Brain pericyte (primary cell): ENCODE data around the gene CACNA2D2.

Experiments
- DNase-seq: peaks from one replicate; pipeline ENCODE4 v3.0.0-alpha.2; 2012; ENCODE audit warnings: low read depth, low spot score

Gene CACNA2D2

DNA sequence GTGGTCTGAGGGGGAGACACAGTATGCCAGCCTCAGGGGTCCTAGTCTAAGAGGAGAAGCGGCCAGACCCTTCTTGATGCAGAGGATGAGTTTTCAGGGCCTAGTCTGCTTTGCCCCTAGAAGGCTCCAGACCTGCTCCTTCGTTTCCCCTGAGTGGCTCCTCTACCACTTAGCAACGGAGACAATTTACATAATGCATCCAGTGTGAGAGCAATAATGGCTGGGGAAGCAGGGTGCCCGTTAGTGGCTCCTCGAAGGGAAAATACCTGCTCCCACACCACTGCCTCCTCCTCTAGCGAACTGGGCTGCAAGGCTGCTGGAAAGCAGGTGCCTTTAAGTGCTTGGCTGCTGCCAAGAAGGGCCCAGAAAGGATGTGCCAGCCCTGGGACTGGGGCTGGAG lies 38.9 kb downstream of the CACNA2D2 start:
- DNase-seq = no peak

DNA sequence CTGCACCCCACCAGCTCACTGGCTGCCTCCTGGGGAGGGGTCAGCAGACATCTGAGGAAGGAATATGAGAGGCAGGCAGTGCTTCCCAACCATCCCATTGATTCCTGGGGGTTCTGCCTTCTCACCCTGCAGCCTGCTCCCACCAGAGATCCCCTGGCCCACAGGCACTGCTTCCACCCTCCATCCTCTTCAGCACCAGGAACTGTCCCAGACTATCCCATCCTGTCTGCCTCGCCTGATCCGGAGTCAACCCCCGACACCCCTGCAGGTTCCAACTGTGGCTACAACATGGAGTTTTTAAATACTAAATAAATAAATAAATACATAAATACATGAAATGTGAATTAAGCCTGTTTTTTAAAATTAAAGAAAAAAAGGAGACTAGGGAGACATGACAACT lies 43.6 kb downstream of the CACNA2D2 start:
- no peak for DNase-seq

DNA sequence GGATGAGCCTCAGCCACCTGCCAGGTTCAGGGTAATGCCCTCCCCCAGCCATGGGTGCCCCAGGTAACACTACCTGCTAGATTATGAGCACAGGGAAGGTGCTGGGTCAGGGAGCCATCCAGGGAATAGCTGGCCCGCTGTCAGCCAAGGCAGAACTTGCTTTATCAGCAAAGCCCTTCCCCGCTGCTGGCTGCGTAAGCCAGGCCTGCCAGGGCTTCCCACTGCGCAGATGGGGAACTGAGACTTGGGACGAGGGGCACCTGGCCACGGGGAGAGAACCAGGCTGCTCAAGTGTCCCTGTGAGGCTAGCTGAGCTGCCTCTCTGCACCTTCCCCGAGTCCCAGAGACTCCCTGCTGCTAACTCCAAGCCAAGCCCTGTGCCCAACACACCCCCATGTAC lies 45.4 kb downstream of the CACNA2D2 start:
- DNase-seq = no peak

DNA sequence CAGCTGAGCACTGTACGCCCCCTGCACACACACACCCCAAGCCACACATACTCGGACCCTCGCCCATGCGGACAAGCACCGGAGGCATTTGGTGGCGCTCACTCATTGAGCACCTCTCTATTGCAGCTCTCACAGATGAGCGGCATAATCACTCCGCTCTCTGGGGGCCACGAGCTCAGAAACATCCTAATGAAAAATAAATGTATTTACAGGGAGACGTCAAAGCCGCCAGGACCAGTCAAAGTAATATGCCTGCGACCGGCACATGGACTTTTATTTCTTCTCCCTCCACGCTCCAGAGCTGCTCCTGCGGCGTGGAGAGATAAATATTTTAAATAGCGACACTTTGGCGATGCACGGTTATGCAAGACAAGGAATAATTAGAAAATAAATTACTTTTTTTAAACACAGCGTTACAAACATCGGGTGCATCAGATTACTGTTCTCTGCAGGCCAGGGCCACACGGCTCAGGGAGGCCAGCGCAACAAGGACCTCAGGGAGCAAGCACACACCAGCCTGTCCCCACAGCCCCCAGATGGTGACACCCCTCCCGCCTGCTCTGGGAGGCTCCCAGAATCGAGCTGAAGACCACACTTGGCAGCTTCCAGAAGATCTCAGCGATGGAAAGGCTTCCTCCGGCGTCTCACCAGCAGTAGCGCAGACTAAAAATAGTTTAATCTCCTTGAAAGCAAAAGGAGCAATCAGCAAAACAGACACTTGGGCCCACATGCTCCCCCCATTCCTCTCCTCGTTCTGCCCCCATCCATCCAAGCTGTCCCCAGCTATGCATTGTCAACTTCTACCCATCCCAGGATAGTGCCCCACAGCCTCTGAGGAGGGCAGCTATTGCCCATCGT lies 48.0 kb downstream of the CACNA2D2 start:
- DNase-seq = no peak

DNA sequence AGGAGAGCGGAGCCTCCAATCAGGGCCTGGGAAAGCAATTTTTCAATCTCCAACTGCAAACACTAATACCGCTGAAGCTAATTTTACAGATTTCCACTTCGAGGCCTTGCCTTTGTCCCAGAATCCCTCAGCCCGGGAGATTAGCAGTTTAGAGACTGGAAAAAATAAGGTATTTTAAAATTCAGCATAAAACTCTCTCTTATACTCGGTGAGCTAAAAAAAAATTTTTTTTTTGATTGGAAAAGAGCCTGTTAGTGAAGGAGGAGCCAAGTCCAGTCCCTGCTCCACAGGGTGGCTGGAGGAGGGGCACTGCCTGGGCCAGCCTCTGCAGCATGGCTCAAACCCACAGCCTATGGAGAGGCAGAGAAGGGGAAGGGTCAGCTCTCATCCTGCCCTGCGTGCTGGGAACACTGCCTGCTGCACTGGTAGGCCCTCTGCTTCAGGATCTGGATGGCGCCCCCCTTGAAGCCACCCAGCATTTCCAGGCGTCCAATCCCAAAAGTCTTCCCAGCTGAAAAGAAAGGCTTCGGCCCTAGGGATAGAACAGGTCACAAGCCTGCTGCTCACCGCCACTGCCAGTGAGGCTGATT lies 48.9 kb downstream of the CACNA2D2 start:
- no peak for DNase-seq

DNA sequence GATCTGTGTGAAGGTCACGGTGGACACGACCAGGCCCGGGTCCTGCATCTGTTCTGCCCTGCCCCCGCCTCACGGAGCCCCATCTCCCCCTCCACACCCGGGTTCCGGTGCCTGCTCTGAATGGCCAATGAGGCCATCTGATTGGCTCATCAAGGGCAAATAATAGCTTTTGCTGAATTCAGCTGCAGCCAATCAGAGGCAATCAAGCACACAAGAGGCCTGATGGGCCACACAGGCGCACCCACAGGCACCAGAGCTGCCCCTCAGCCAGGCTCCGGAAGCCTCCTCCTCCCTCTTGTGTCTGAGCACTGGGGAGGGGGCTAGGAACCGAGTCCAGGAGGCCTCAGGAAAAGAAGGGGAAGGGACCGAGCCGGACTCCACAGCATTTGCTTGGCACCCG lies 49.5 kb downstream of the CACNA2D2 start:
- DNase-seq = no peak

DNA sequence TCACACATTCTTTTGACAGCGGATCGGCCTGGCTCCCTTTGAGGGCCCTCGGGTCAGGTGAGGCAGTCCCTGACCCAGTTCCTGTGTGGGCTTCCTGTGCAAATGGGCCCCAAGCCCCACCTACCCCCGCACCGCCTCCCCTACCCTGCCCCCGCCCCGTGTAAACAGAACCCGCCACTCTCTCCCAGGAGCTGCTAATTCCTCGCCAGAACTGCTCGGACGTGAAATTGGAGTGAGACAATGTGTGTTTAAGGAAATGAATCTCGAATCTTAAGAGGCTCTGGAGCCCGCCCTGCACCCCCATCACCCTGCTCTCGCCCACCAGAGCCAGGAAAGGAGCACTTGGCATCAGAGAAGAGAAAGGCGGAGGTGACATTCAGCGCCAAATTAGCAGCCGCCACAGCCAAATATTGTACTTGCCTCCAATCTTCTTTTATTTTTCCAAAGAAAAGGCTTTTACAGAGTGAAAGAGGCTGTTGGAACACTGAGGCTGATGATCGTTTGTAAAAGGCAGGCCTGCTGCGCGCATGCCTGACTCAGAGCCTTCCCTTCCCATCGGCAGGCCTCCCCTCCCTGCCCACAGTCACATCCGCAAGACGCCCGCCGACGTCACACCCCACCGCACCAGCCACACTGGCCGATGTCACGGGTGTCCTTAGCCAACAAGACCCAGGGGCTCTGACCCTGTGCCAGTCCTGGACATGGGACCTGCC lies 53.1 kb downstream of the CACNA2D2 start:
- no peak for DNase-seq

DNA sequence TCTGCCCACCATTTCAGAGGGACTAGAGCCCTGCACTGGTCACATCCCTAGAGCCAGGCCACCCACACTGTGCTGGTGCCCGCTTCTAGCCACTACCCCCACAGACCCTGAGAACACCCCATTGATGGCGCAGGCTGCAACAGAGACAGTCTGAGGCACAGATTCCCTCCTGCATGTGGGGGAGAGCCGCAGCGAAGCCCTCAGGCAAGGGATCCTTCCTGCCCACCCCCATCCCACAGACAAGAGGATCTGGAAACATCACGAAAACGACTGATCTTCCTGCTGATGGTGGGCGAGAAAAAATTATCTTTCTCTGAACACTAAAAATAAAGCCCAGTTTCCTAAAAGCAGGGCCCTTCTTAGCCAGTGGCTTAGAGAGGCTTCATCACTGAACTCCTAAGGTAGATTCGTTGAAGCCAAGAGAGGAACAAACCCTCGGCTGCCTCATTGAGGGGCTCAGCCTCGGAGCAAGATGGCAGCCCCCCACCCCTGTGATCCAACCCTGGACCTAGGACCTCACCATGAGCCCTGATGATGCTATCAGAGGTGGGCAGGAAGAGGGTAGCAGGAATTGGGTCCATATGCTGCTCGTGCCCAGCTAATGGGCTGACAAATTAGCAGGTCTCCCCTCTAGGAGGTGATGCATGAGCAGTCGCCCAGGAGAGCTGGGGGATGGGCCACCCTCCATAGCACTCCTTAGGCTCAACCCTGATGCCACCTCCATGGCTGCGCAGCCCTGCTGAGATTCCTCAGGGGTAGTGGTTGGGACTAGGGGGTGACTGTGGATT lies 54.5 kb downstream of the CACNA2D2 start:
- no peak for DNase-seq

DNA sequence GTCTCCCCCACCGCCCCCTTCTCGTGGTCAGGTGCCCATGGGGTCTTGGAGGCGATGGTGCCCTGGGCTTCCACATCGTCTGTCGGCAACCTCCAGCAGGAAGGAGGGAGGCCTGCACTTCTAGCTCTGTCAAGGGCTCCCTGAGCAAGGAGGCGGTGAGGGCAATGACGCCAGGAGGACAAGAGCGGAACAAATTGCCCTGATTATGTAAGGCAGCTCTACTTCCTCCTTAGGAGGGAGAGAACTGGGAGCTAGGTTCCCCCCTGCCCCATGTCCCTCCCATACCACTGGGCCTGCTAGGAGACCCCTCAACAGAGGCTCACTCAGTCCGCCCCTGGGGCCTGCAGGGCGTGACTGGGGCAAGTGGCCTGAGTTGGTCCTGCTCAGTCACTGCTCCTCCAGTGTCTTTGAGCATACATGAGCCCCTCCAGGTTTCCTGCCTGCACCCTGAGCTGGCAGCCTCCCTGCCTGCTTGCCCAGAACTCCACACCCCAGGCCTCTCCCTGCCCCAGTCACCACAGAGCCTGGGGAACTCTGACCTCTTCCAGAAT lies 56.1 kb downstream of the CACNA2D2 start:
- no peak for DNase-seq

DNA sequence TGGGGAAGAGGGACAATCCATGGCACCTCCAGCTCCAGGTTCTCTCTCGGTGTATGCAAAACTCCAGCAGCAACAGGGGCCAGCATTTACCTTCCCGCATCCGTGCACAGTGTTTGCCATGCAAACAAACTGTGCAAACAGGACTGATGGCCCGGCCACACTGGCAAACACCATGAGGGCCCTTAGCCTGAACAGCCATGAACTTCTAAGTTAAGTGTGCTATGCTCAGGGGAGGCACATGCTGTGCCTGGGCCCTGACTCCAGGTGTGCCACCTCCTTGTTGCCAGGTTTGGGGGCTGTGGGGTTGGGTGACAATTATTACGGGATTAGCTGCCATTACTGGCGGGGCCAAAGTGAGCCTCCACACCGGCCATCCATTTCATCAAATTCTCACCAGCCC lies 57.5 kb downstream of the CACNA2D2 start:
- DNase-seq = no peak

DNA sequence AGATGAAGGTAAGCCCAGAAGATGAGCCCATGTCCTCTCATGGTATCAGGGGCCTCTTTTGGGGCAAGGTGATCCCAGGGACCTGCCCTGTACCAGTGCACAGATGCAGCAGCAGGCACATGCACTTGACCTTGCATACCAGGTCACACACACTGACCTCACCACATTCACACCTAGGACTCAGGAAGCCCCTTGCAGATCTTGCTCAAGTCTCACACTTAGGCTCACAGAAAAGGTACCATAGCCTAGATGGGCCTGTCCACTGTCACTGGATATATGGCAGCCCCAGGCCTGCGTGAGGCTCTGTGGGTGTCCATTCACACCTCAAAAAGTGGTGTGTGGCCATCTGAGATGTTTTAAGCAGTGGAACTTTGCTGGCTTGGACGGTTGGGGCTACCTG lies 58.7 kb downstream of the CACNA2D2 start:
- no peak for DNase-seq

DNA sequence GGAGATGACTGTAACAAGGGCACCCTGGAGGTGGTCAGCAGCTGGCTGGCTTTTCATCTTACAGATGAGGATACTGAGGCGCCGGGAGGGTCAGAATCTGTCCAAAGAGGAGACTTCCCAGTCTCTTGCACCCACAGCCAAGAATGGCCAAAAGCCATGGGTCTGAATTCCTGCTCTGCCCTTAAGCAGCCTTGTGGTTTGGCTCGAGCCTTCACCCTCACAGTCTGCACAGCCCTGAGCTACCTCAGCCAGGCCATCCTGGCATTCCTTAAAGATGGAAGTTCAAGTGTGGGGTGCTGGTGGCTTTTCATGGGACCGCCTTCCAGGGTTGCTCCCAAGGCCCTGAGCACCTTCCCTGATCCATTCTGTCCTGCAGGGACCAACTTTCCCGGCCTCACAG lies 59.2 kb downstream of the CACNA2D2 start:
- DNase-seq = no peak

DNA sequence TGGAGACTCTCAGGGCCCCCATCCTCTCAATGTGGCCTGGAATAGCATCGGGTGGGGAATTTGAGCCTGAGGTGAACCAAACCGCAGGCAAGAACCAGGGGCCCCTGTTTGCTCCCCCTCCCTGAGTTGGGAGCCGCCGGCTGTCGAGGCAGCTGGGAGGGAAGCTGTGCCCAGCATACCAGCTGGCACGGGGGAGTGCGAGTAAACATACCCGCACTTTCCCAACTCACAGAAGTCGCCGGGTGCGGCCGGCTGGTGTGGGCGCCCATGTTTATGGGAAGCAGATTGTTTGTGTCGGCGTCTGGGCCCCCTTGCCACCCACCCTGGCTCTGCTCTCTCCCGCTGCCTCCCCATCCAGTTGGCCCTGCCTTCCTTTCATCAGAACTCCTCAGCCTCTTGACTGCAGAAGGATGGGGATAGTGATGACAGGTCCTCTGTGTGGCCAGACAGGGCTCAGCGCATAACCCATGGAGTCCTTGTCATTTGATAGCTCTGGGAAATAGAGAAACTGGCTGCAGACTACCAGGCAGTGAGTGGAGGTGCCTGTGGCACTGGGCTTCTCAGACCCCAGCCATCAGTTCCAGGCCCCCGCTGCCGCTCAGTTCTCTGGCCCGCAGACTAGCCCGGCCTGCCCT lies 60.4 kb downstream of the CACNA2D2 start:
- no peak for DNase-seq

DNA sequence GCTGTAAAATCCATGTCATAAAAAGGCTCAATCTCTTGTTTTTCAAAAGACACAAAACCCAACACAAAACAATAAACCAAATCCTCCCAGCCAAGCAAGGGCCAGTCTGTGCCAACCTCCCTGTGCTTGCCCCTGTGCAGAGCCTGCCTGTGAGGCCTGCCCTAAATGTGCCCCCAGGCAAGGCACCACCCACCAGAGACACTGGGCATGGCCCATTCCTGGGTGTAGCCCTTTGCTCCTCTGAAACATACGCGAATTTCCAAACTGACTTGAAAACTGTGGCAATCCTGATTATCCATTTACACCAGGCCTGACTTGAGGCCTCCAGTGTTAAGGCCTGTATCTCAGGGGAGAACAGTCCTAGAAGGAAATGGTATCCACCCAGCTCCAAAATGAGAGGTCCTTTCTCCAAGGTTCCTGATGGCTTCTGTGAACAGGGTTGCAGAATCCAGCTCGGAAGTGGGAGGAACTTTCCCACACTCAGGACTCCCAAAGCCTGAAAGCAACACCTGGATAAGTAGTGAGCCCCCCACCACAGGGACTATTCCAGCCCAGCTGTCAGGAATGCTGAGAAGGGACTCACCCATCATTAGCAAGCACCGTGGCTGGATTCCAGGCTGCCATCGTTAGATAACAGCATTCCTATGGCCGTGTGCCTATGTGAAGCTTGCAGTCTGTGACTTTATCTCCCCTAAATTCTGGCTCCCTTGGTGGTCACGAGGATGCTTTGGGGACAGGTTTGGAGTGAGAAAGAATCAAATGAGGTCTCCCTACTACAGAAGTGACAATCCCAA lies 61.8 kb downstream of the CACNA2D2 start:
- no peak for DNase-seq

DNA sequence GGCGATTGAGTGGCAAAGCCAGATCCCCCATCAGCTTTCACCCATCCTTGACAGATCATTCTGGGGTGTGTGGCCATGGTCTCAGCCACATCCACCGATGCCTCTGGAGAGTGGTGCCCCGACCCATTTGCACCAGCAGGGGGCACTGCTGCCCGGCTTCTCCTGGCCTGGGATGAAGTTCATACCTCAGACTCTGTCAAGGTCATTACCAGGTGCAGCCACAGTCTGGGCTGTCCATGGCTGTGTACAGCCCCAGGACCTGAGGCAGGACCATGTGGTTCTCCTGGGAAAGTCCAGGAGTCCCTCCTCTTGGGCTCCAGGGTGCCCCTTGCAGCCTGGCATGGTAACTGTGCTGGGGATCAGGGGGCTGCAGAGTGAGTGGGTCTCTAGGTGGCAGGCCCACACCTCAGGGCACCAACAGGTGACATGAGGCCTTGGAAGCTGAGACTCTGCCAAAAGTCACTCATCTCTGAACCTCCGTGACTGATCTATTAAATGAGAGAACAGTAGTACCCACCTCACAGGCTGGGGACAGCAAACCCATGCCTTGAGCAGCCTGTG lies 67.2 kb downstream of the CACNA2D2 start:
- DNase-seq = no peak

DNA sequence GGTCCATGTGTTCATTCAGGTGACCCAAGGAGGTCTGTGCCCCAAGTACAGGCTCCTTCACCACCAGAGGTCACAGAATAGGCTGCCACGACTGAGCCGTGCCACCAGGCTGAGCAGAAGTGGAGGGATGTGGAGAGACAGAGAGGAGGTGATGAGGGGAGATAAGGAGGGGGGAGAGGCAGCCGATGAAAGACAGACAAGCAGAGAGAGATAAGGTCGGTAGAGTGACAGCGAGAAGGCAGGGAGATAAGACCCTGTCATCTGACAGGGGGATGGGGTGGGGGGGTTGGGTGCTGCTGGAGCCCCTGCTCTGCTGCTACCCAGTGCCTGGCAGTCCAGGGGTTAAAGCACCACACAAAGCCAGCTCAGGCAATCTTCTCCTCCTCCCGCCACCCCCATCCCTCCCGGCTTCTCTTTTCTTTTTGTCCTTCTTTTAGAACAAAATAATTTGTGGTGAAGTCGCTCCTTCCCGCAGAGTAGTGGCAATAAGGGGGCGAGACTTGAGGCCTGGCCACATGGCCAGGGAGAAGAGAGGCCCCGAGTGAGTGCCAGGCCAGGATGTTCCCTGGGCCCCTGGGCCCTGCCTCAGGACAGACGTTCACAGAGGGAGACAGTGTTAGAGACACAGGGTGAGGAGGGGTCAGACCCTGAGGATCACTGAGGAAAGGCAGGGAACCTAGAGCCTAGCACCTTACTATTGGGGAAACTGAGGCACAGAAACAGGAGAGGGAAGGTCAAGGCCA lies 67.9 kb downstream of the CACNA2D2 start:
- DNase-seq = no peak

DNA sequence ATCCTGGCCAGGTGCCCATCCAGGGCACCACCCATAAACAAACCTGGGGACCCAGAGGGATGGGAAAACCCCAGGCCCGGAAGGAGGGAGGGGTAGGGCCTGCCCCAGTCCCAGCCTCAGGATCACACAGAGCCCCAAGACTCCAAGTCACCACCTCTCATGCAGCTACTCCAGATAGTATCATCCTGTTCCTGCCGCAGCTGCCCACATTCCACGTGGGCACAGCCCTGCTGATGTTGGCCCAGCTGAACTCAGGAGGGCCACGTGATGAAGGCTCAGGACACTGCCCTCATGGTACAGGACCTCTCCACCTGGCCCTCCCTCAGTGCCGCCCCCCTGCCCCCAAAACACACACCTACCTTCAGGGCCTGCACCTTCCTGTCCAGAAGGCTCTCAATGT lies 69.5 kb downstream of the CACNA2D2 start:
- DNase-seq = no peak

DNA sequence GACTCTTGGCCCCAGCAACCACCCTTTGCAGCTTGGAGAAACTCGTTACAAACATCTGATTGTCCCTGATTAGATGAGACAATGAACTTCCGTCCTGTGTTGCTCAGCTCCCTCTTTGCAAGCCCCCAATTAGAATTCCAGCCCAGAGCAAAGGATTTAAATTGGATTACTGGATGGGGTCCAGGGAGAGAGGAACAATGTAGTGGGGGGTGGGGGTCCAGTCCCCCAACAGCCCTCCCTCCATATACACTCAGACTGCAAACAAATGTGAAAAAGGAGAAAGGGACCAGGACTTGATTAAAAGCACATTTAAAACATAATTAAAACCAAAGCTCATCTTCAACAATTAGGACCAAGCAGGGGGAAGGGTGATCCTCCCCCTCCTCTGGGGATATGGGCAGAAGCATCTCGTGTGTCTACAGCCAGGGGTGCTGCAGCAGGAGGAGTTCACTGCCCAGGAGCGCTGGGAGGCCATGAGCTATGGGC lies 72.4 kb downstream of the CACNA2D2 start:
- no peak for DNase-seq

DNA sequence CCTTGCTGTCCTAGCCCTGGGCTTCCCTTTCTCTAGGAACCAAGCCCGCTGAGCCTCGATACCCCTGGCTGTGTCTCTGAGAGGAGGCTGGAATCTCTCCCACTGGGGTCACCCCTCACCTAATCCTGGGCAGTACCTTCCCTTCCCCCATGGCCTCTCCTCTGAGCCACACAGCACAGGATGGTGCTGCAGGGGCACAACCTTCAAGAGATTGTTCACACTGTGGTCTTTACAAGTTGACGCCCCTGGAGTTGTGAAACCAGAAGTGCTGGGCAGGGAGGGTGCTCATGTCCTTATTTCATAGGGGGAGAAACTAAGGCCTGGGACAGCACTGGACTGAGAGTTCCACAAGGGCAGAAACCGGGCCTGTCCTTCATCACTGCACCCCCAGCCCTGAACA lies 73.2 kb downstream of the CACNA2D2 start:
- DNase-seq = no peak
